HEK293 (cell line): ENCODE measurements around the gene TSR1.

Source experiments
- CTCF ChIA-PET: fragments of 350-600 bp; formaldehyde crosslinking; extraction: SDS; loops from one replicate; lab custom pipeline; 2021; ENCODE audit warnings: antibody characterized with exemption; lab: Yijun Ruan, JAX
- POLR2A ChIA-PET: fragments of 300-600 bp; formaldehyde crosslinking; extraction: SDS; loops from one replicate; lab custom pipeline; 2020; ENCODE audit warnings: antibody characterized with exemption, inconsistent platforms; lab: Yijun Ruan, JAX
- H3K27ac ChIP-seq: fragments of 200-500 bp; sonication (Bioruptor generic); 2 replicates; pipeline ENCODE4 v1.5.1; 2014; ENCODE audit warnings: low read depth, low read length, control low read depth, inconsistent platforms; ENCODE audit errors: extremely low read depth
- H3K36me3 ChIP-seq, 2 experiments: fragments of 200-500 bp in 1 of 2; sonication (Bioruptor generic) in 1 of 2; 1 replicate in 1 of 2; 2 replicates in 1 of 2; pipeline ENCODE4 v1.5.1; 2014 to 2017; ENCODE audit warnings: inconsistent platforms in 2 of 2, low read length in 2 of 2; ENCODE audit not compliant: control insufficient read depth in 2 of 2, insufficient read depth in 1 of 2
- H3K4me1 ChIP-seq: fragments of 200-500 bp; sonication (Bioruptor generic); 2 replicates; pipeline ENCODE4 v1.5.1; 2014; ENCODE audit warnings: mild to moderate bottlenecking, low read length, inconsistent platforms; ENCODE audit not compliant: control insufficient read depth, insufficient read depth
- H3K4me3 ChIP-seq: 2 replicates; pipeline ENCODE4 v1.5.1; 2011; ENCODE audit warnings: low read depth, mild to moderate bottlenecking, control low read depth, low read length, moderate library complexity
- H3K9me3 ChIP-seq: fragments of 200-500 bp; sonication (Bioruptor generic); 2 replicates; pipeline ENCODE4 v1.5.1; 2014; ENCODE audit warnings: low read depth, low read length, inconsistent platforms; ENCODE audit not compliant: control insufficient read depth, insufficient read depth
- CTCF ChIP-seq: fragments of 450-650 bp; formaldehyde crosslinking; IDR thresholded peaks from 2 replicates; pipeline ENCODE4 v1.5.1; 2016; ENCODE audit warnings: missing biosample characterization, missing genetic modification characterization
- GLI4 ChIP-seq: fragments of 450-650 bp; formaldehyde crosslinking; IDR thresholded peaks from 2 replicates; pipeline ENCODE4 v1.5.1; 2016; ENCODE audit warnings: missing biosample characterization, missing genetic modification characterization
- KLF17 ChIP-seq: fragments of 450-650 bp; formaldehyde crosslinking; IDR thresholded peaks from 2 replicates; pipeline ENCODE4 v1.5.1; 2016; ENCODE audit warnings: missing biosample characterization, missing genetic modification characterization
- KLF8 ChIP-seq: fragments of 450-650 bp; formaldehyde crosslinking; IDR thresholded peaks from 2 replicates; pipeline ENCODE4 v1.5.1; 2016; ENCODE audit warnings: missing biosample characterization, missing genetic modification characterization
- SCRT2 ChIP-seq: fragments of 450-650 bp; formaldehyde crosslinking; IDR thresholded peaks from 2 replicates; pipeline ENCODE4 v1.5.1; 2016; ENCODE audit warnings: missing biosample characterization, missing genetic modification characterization
- ZBTB17 ChIP-seq: fragments of 450-650 bp; formaldehyde crosslinking; IDR thresholded peaks from 2 replicates; pipeline ENCODE4 v1.5.1; 2016; ENCODE audit warnings: missing biosample characterization, missing genetic modification characterization
- ZBTB6 ChIP-seq: fragments of 450-650 bp; formaldehyde crosslinking; IDR thresholded peaks from 2 replicates; pipeline ENCODE4 v1.5.1; 2017; ENCODE audit warnings: missing biosample characterization, missing genetic modification characterization
- ZFP69B ChIP-seq: fragments of 450-650 bp; formaldehyde crosslinking; IDR thresholded peaks from 2 replicates; pipeline ENCODE4 v1.5.1; 2016; ENCODE audit warnings: missing biosample characterization, missing genetic modification characterization
- ZNF114 ChIP-seq: fragments of 450-650 bp; formaldehyde crosslinking; IDR thresholded peaks from 2 replicates; pipeline ENCODE4 v1.5.0; 2017; ENCODE audit warnings: missing biosample characterization, missing genetic modification characterization
- ZNF169 ChIP-seq: fragments of 450-650 bp; formaldehyde crosslinking; IDR thresholded peaks from 2 replicates; pipeline ENCODE4 v1.5.1; 2016; ENCODE audit warnings: missing biosample characterization, missing genetic modification characterization
- ZNF335 ChIP-seq: fragments of 450-650 bp; formaldehyde crosslinking; conservative IDR thresholded peaks from 2 replicates; pipeline ENCODE4 v1.5.1; 2016; ENCODE audit warnings: missing biosample characterization, missing genetic modification characterization
- ZNF529 ChIP-seq: fragments of 450-650 bp; formaldehyde crosslinking; IDR thresholded peaks from 2 replicates; pipeline ENCODE4 v1.5.1; 2017; ENCODE audit warnings: missing genetic modification characterization, missing biosample characterization; ENCODE audit not compliant: insufficient replicate concordance
- ZNF76 ChIP-seq: fragments of 450-650 bp; formaldehyde crosslinking; IDR thresholded peaks from 2 replicates; pipeline ENCODE4; 2016; ENCODE audit warnings: low read depth, missing biosample characterization, missing genetic modification characterization, borderline replicate concordance

Gene TSR1

GRCh38 chr17:2372180-2372579 is 35.9 kb upstream of the TSR1 start:
- peaks cover 0 to 53% of the 10 kb centered on the region in 2 experiments for H3K36me3 ChIP-seq
- H3K27ac ChIP-seq: no peak overlapping the region
- no peaks in the 10 kb centered on the region for H3K9me3 ChIP-seq
- no peaks in the 10 kb centered on the region; the same call in 1 of the 2 replicates for H3K4me1 ChIP-seq
- no peak overlapping the region for H3K4me3 ChIP-seq
- CTCF ChIA-PET: interaction anchor here (8.6 kb wide), 1 partner anchor 10 kb away, joined by 63 read pairs; no protein-coding TSS in a partner anchor
- POLR2A ChIA-PET: interaction anchor here (0.6 kb wide), 1 partner anchor 60 kb away, joined by 4 read pairs; no protein-coding TSS in a partner anchor
- TF ChIP-seq ZNF76: no peak
- TF ChIP-seq KLF8 (tag by site-specific recombination): no peak
- TF ChIP-seq ZNF169 (tag by site-specific recombination): no peak

GRCh38 chr17:2371183-2372130 is 35.2 kb upstream of the TSR1 start:
- Histone ChIP-seq H3K4me1 (no peaks in the 10 kb centered on the region; the same call in 1 of the 2 replicates), H3K36me3 (peaks cover 0 to 51% of the 10 kb centered on the region in 2 experiments; a peak in 2 of 3 replicates), H3K4me3 (no peak overlapping the region), H3K9me3 (no peaks in the 10 kb centered on the region), H3K27ac (no peak overlapping the region)
- ChIA-PET CTCF (interaction anchor here (1.4 to 8.6 kb wide), 6 partner anchors 11 to 317 kb away, joined by 5 to 63 read pairs (median 10); partner anchors contain the start of gene HIC1), POLR2A (interaction anchor here (1.1 to 1.8 kb wide), 2 partner anchors 11 kb away, joined by 4 to 7 read pairs; no protein-coding TSS in a partner anchor)
- TF ChIP-seq ZNF529 (tag by site-specific recombination): no peak
- no peak for TF ChIP-seq ZBTB17

- H3K36me3 ChIP-seq: peaks cover 0 to 50% of the 10 kb centered on the region in 2 experiments; a peak in 1 of 3 replicates
- no peak overlapping the region for H3K4me3 ChIP-seq
- TF ChIP-seq KLF8 (tag by site-specific recombination): no peak
- TF ChIP-seq, all 188 proteins: peak for 0
- Histone ChIP-seq H3K4me1 (no peaks in the 10 kb centered on the region; the same call in 1 of the 2 replicates), H3K27ac (no peak overlapping the region), H3K9me3 (no peaks in the 10 kb centered on the region)
- ChIA-PET CTCF (interaction anchor here (0.6 to 8.6 kb wide), 8 partner anchors 11 to 316 kb away, joined by 3 to 63 read pairs (median 6); partner anchors contain the start of gene HIC1), POLR2A (interaction anchor here (1.1 to 1.8 kb wide), 2 partner anchors 9 to 13 kb away, joined by 4 to 7 read pairs; no protein-coding TSS in a partner anchor)
Measured at GRCh38 chr17:2370211-2370589, 33.9 kb upstream of the TSR1 start.

GRCh38 chr17:2369551-2370210 is 33.4 kb upstream of the TSR1 start:
- ChIA-PET CTCF (interaction anchor here (0.6 to 8.6 kb wide), 10 partner anchors 10 to 315 kb away, joined by 3 to 63 read pairs (median 6); partner anchors contain the start of gene HIC1), POLR2A (interaction anchor here (1.8 kb wide), 1 partner anchor 13 kb away, joined by 7 read pairs; no protein-coding TSS in a partner anchor)
- Histone ChIP-seq H3K36me3 (peaks cover 0 to 50% of the 10 kb centered on the region in 2 experiments; a peak in 1 of 3 replicates), H3K27ac (no peak overlapping the region), H3K4me1 (no peaks in the 10 kb centered on the region; the same call in 1 of the 2 replicates), H3K4me3 (no peak overlapping the region), H3K9me3 (no peaks in the 10 kb centered on the region)
- TF ChIP-seq ZFP69B (tag by site-specific recombination): 0 out of 2 replicates have a peak, but pooled peaks have one; percentile 21
- no peak for TF ChIP-seq ZNF114 (tag by site-specific recombination)
- TF ChIP-seq ZNF335: peak; percentile 47; the same call in 1 of the 2 replicates
- peak; percentile 65 for TF ChIP-seq CTCF (tag by site-specific recombination)
- TF ChIP-seq SCRT2 (tag by site-specific recombination): peak; percentile 66
- no peak for TF ChIP-seq GLI4 (tag by site-specific recombination)
- TF ChIP-seq KLF17: no peak
- TF ChIP-seq ZBTB6: no peak
